ENCODE data around the gene C1QTNF3. TPM values are rescaled to one million over a fixed set of nuclear protein-coding genes. Genes with fewer than 3 reads are reported as not detected.

Gene C1QTNF3
- total and polyA plus RNA-seq, 12 donors = 0.42 to 13.0 (median 1.9) TPM

DNA sequence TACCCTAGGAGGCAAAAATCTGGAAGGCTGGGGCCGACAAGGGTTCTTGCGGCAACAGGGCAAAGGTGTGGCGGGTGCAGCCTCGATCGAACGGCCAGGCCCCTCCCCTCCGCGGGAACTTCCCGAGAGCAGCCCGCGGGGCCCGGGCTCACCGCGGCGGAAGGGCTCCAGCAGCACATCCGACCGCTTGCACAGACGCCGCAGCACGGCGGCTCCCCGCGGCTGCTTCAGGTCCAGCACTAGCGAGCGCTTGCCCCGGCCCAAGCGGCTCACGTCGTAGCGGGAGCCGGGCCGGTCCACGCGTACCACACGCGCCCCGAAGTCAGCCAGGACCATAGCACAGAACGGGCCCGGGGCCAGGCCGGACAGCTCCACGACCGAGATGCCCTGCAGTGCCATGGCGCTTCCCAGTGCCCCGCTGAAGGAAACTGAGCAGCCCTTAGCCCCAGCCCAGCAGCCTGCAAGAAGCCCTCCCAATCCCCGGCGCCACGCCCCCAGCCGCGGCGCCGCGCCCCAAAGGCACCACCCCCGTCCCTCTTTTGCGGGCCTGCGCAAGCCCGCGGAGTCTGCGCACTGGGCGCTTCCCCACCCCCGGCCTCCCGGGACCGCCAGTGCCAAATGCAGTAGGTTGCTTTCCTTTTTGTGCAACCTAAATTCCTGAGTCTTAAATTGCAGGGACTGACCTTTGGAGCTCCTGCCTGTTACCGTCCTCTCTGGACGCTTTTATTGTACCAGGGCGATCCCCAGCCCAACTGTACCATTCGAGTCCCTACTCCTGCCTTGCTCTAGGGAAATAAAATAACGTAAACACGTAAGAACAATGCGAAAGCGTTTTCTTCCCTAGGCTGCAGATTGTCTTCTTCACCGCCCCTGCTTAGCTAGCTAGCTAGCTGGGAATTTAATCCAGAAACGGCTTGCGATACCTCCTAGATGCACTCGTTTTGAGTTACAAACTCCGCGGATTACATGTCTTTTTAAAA is 35.1 kb downstream of the C1QTNF3 start, which contains the start of gene AMACR:
TSS of gene AMACR (minus strand) at position 430 of the 980 bp plus-strand sequence. CDS start at position 399, 31 bp downstream.
- intact Hi-C loops (cut with DNase I) = no loop called here
- WGBS, 4 donors = 0 to 3% (median 1%) methylated on average over 29 to 76 of the region's 76 CpGs

DNA sequence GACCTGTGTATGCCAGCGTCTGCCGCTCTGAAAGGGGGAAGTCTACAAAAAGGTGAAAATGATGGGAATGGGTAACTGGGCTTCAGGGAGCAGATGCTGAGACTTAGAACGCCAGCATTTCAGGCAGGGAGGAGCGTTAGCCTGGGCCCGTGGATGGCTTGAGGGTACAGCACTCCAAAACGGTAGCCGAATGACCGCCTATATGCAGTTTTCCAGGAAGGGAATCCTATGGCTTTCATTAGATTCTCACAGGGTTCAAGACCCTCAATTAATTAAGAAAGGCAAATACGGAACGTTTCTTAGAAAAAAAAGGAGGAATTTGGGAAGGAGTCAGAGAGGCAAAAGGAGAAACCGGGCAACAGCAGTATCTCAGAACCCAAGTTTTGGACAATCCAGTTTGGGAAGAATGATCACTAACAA is 35.8 kb downstream of the C1QTNF3 start:
- intact Hi-C loops (cut with DNase I) = no loop called here
- Histone ChIP-seq H3K9me3 (replicated peaks in 1 of 3) (no peaks in the 10 kb centered on the region), H3K27me3 (no peaks in the 10 kb centered on the region), H3K27ac (peak overlapping the region; percentile 89 to 95 (median 92)), H3K4me3 (peak overlapping the region in 3 of 4 donors; percentile 23 to 56 (median 55)), H3K36me3 (replicated peaks in 1 of 2) (peaks cover 0 to 5% of the 10 kb centered on the region in 2 donors), H3K4me1 (replicated peaks in 1 of 2) (peaks cover 9 to 39% of the 10 kb centered on the region in 2 donors)
- DNase-seq = peak in 4 of 7 donors; percentile 9 to 33 (median 24)
- TF ChIP-seq CTCF (IDR thresholded peaks at IDR 0.05) (no peak), POLR2A (IDR thresholded peaks at IDR 0.05) (no peak)
- WGBS, 4 donors = 3 to 4% (median 4%) methylated on average over 11 of the region's 11 CpGs

More for the DNA sequence above, 35.1 kb downstream of the C1QTNF3 start, which contains the start of gene AMACR:
- Histone ChIP-seq H3K27me3 (no peaks in the 10 kb centered on the region), H3K27ac (peak within 1 kb of the TSS; percentile 89 to 95 (median 92)), H3K36me3 (replicated peaks in 1 of 2) (peaks cover 0 to 5% of the 10 kb centered on the region in 2 donors), H3K4me3 (peak within 1 kb of the TSS; percentile 16 to 56 (median 39)), H3K4me1 (replicated peaks in 1 of 2) (peaks cover 9 to 44% of the 10 kb centered on the region in 2 donors), H3K9me3 (replicated peaks in 1 of 3) (no peaks in the 10 kb centered on the region)
- peak; percentile 91 to 92 for TF ChIP-seq POLR2A (IDR thresholded peaks at IDR 0.05)
- peak in 1 of 6 experiments; percentile 16 for TF ChIP-seq CTCF (IDR thresholded peaks at IDR 0.05)
- peak; percentile 92 to 96 (median 93) for DNase-seq

- Histone ChIP-seq H3K36me3 (replicated peaks in 1 of 2) (peaks cover 0 to 5% of the 10 kb centered on the region in 2 donors), H3K4me3 (no peak overlapping the region), H3K4me1 (replicated peaks in 1 of 2) (peaks cover 9 to 39% of the 10 kb centered on the region in 2 donors), H3K27ac (no peak overlapping the region), H3K9me3 (replicated peaks in 1 of 3) (no peaks in the 10 kb centered on the region), H3K27me3 (no peaks in the 10 kb centered on the region)
- intact Hi-C loops (cut with DNase I) = no loop called here
- no peak for DNase-seq
- TF ChIP-seq POLR2A (IDR thresholded peaks at IDR 0.05) = no peak
- TF ChIP-seq CTCF (IDR thresholded peaks at IDR 0.05) = no peak
- WGBS, 4 donors = 96 to 99% (median 97%) methylated on average over 4 of the region's 4 CpGs
Measured at GRCh38 chr5:34005681-34006080, 37.3 kb downstream of the C1QTNF3 start.

- H3K27ac ChIP-seq = no peak overlapping the region
- peaks cover 9 to 39% of the 10 kb centered on the region in 2 donors for H3K4me1 ChIP-seq (replicated peaks in 1 of 2)
- TF ChIP-seq POLR2A (IDR thresholded peaks at IDR 0.05) (no peak), CTCF (IDR thresholded peaks at IDR 0.05) (no peak)
- no peak for DNase-seq
- H3K27me3 ChIP-seq = no peaks in the 10 kb centered on the region
- WGBS, 4 donors = 89 to 94% (median 92%) methylated on average over 4 of the region's 4 CpGs
- H3K9me3 ChIP-seq (replicated peaks in 1 of 3) = no peaks in the 10 kb centered on the region
- intact Hi-C loops (cut with DNase I) = no loop called here
- peaks cover 0 to 5% of the 10 kb centered on the region in 2 donors for H3K36me3 ChIP-seq (replicated peaks in 1 of 2)
- H3K4me3 ChIP-seq = no peak overlapping the region
Measured at GRCh38 chr5:34005211-34005610, 37.8 kb downstream of the C1QTNF3 start.
